BLaER1 treated with 17β-estradiol and CSF1 and Interleukin-3, amounts not matched to agents 10 nM and 100 nM (cell line): ENCODE results near the gene SNF8.

Experiments
- H3K27ac ChIP-seq, 11 experiments: shearing (Covaris generic); formaldehyde crosslinking; 2 replicates each; pipeline ENCODE4 v1.8.1; 2022
- H3K27me3 ChIP-seq, 11 experiments: shearing (Covaris generic); formaldehyde crosslinking; 2 replicates each; pipeline ENCODE4 v1.8.1; 2022
- H3K36me3 ChIP-seq, 11 experiments: shearing (Covaris generic); formaldehyde crosslinking; 2 replicates each; pipeline ENCODE4 v1.8.1; 2022
- H3K4me1 ChIP-seq, 10 experiments: shearing (Covaris generic); formaldehyde crosslinking; 2 replicates each; pipeline ENCODE4 v1.8.1; 2022
- H3K4me2 ChIP-seq, 11 experiments: shearing (Covaris generic); formaldehyde crosslinking; 2 replicates each; pipeline ENCODE4 v1.8.1; 2022
- H3K4me3 ChIP-seq, 10 experiments: shearing (Covaris generic); formaldehyde crosslinking; 2 replicates each; pipeline ENCODE4 v1.8.1; 2022
- H3K9ac ChIP-seq, 11 experiments: shearing (Covaris generic); formaldehyde crosslinking; 2 replicates each; pipeline ENCODE4 v1.8.1; 2022
- H3K9me3 ChIP-seq, 11 experiments: shearing (Covaris generic); formaldehyde crosslinking; replicated peaks in 1 of 11; 2 replicates each; pipeline ENCODE4 v1.8.1; 2022
- H4K20me1 ChIP-seq, 11 experiments: shearing (Covaris generic); formaldehyde crosslinking; 2 replicates each; pipeline ENCODE4 v1.8.1; 2022
- Cebpa-rat ChIP-seq, 11 experiments: shearing (Covaris generic); IDR thresholded peaks; 2 replicates each; pipeline ENCODE4 v1.8.1; 2022

SNF8 gene

DNA sequence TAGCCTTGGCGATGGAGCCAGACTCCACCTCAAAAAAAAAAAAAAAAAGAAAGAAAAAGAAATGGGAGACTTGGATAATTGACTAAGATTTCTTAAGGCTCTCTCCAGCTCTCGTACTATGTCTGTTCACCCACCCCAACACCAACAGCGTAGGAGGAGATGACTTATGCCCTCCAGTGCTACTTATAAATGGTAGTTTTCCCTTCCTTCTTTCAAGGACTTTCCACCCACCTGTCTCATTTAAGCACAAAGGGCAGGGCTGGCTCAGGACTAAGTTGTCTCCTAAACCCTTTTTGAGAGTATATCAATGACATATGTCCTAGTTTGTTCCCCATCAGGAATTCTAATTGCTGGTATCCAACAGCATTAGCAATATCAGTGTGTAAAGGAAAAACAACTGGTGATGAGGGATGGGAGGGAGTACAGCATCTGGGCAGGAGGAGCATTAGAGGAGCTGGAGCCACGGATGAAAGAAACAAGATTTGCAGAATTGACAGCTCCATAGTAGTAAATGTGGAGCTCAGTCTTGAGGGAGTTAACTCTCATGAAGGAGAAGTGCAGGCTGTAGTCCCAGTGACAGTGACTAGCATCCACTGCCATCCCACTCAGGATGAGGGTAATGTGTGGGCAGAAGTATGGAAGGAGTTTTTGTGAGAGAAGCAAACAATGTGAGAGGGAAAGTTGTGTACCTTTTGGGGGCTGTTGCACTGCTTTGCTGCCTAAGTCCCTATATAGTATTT, 19.2 kb downstream of the SNF8 start:
- 0 out of 22 replicates have a peak overlapping the region, but pooled peaks of 1 of the 11 experiments have one; percentile 1 for H3K9ac ChIP-seq
- no peak overlapping the region for H3K4me3 ChIP-seq
- H3K27me3 ChIP-seq: no peaks in the 10 kb centered on the region
- H3K9me3 ChIP-seq: no peaks in the 10 kb centered on the region
- H3K36me3 ChIP-seq: peaks cover 100% of the 10 kb centered on the region in 11 experiments
- no peak overlapping the region for H3K27ac ChIP-seq
- no peak for TF ChIP-seq Cebpa-rat (IDR thresholded peaks at IDR 0.05)
- H3K4me2 ChIP-seq: no peak overlapping the region
- H4K20me1 ChIP-seq: peaks cover 35 to 100% (median 89%) of the 10 kb centered on the region in 11 experiments
- H3K4me1 ChIP-seq: peaks cover 4 to 39% (median 22%) of the 10 kb centered on the region in 10 experiments; a peak in 18 of 20 replicates

DNA sequence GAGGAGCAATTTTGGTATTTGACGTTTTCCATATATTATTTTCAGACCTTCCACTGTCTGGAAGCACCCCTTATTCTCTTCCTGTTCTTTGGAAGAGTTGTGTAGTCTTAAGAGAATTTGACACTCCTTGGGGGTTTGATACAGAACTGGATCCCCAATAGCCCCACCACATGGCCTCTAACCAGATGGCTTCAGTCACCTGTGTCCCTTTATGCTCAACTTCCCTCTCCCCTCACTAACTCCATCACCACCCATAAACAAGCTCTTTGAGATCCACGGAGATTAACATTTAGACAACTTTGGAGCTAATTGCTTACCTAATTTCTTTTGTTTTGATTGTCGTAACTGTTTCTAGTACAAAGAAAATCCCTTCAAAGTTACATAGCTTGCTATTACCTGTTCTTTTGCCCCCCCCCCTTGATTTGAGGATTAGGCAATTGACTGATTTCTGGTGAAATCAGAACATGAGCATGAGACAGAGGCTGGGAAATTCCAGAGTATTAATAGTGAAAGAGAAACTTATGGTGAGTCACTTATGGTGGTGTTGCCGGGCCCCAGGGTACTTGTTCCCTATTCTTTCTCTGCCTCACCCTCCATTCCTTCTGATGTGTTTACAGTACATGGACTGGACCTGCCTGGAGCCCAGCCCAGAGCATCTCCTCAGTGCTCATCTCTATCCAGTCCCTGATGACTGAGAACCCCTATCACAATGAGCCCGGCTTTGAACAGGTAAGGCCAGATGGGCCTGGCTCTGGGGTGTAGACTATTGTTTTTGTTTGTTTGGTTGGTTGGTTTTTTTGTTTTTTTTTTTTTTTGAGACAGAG, 29.0 kb downstream of the SNF8 start:
- Histone ChIP-seq H3K9me3 (no peaks in the 10 kb centered on the region), H3K9ac (peak overlapping the region in 10 of 11 experiments; percentile 39 to 78 (median 62); a peak in 18 of 22 replicates), H3K4me1 (peaks cover 6 to 79% (median 42%) of the 10 kb centered on the region in 10 experiments), H3K4me3 (peak overlapping the region in 2 of 10 experiments; percentile 14 to 28; a peak in 3 of 20 replicates), H3K4me2 (peak overlapping the region in 8 of 11 experiments; percentile 45 to 88 (median 70); a peak in 16 of 22 replicates), H3K27ac (peak overlapping the region; percentile 20 to 96 (median 82)), H3K36me3 (peaks cover 83 to 100% (median 99%) of the 10 kb centered on the region in 11 experiments), H3K27me3 (no peaks in the 10 kb centered on the region), H4K20me1 (peaks cover 53 to 100% (median 77%) of the 10 kb centered on the region in 11 experiments)
- TF ChIP-seq Cebpa-rat (IDR thresholded peaks at IDR 0.05): peak in 8 of 11 experiments; percentile 17 to 84 (median 62); a peak in 10 of 22 replicates

DNA sequence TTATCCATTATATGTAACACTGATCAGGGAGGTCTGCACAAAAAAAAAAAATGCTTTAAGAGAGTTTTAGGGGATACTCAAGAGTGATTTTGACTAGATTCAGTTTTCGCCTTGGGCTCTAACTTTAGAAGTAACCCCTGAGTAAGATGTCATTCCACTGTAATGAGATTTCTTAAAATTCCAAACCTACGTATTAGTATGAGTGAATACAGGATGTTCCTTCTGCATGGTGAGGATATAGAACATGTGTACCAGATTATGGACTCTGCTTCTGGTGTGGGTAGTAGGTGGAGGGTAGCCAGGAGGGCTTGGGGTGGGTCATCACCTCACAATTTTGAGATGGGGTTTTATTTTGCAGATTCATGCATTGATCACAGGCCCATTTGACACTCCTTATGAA, 32.2 kb downstream of the SNF8 start:
- Histone ChIP-seq H3K4me1 (peaks cover 26 to 83% (median 58%) of the 10 kb centered on the region in 10 experiments), H3K27ac (peak overlapping the region in 2 of 11 experiments; percentile 3 to 96; a peak in 2 of 22 replicates), H3K4me3 (no peak overlapping the region), H3K9ac (no peak overlapping the region), H3K27me3 (no peaks in the 10 kb centered on the region), H4K20me1 (peaks cover 51 to 85% (median 83%) of the 10 kb centered on the region in 11 experiments), H3K9me3 (no peaks in the 10 kb centered on the region), H3K36me3 (peaks cover 53 to 80% (median 75%) of the 10 kb centered on the region in 11 experiments), H3K4me2 (peak overlapping the region in 3 of 11 experiments; percentile 80 to 94 (median 88); a peak in 5 of 22 replicates)
- TF ChIP-seq Cebpa-rat (IDR thresholded peaks at IDR 0.05): no peak

DNA sequence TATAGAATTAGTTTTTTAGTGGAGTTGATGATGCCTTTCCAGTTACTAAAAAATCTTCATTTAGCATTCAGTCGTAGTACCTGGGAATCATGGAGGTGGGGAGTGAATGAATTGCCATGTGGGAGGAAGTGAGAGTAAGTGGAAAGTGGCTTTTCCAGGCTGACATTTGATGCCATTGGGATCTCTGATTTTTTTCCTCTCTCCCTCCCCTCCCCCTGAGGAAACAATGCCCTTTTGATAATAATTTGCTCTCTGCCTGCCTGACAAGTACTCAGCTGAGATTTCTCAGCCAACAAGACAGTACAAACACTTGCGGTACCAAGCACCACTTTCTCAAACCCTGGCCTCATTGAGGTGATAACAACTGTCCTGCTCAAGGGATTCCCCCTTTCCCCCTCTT, 34.3 kb downstream of the SNF8 start:
- H3K27me3 ChIP-seq: no peaks in the 10 kb centered on the region
- no peaks in the 10 kb centered on the region for H3K9me3 ChIP-seq
- peak overlapping the region in 9 of 10 experiments; percentile 85 to 98 (median 90); a peak in 13 of 20 replicates for H3K4me3 ChIP-seq
- peaks cover 38 to 59% (median 54%) of the 10 kb centered on the region in 11 experiments for H3K36me3 ChIP-seq
- peak overlapping the region in 4 of 11 experiments; percentile 10 to 99 (median 54); a peak in 6 of 22 replicates for H3K27ac ChIP-seq
- H3K4me1 ChIP-seq: peaks cover 30 to 82% (median 61%) of the 10 kb centered on the region in 10 experiments
- H3K9ac ChIP-seq: peak overlapping the region in 7 of 11 experiments; percentile 6 to 100 (median 99); a peak in 8 of 22 replicates
- H4K20me1 ChIP-seq: peaks cover 45 to 64% (median 63%) of the 10 kb centered on the region in 11 experiments
- TF ChIP-seq Cebpa-rat (IDR thresholded peaks at IDR 0.05): no peak
- peak overlapping the region; percentile 77 to 94 (median 90) for H3K4me2 ChIP-seq

DNA sequence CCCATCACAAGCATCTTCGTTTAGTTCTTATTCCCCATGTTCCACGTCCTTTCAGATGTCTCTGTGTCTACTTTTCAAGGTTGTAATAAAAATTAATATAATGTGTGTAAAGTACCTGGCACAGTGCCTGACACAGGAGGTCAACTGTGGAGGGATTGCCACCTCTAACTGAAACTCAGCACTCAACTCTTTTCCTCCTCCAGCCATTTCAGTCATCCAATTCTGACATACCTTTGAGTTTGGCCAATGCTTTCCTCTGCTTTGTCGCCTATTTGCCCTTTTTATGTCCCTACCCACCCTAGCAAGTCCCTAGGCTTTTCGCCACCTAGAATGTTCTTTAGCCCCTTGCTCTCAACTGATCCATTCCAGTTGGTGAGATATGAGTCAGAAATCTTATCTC, 34.9 kb downstream of the SNF8 start:
- no peak for TF ChIP-seq Cebpa-rat (IDR thresholded peaks at IDR 0.05)
- H3K4me3 ChIP-seq: peak overlapping the region; percentile 85 to 98 (median 91); a peak in 19 of 20 replicates
- peaks cover 30 to 76% (median 55%) of the 10 kb centered on the region in 10 experiments for H3K4me1 ChIP-seq
- no peaks in the 10 kb centered on the region for H3K9me3 ChIP-seq
- H3K4me2 ChIP-seq: peak overlapping the region; percentile 77 to 94 (median 90)
- peaks cover 38 to 53% (median 51%) of the 10 kb centered on the region in 11 experiments for H3K36me3 ChIP-seq
- H3K9ac ChIP-seq: peak overlapping the region; percentile 99 to 100 (median 99); a peak in 21 of 22 replicates
- H3K27ac ChIP-seq: peak overlapping the region in 10 of 11 experiments; percentile 99 to 100 (median 99); a peak in 15 of 22 replicates
- peaks cover 45 to 58% (median 57%) of the 10 kb centered on the region in 11 experiments for H4K20me1 ChIP-seq
- no peaks in the 10 kb centered on the region for H3K27me3 ChIP-seq

DNA sequence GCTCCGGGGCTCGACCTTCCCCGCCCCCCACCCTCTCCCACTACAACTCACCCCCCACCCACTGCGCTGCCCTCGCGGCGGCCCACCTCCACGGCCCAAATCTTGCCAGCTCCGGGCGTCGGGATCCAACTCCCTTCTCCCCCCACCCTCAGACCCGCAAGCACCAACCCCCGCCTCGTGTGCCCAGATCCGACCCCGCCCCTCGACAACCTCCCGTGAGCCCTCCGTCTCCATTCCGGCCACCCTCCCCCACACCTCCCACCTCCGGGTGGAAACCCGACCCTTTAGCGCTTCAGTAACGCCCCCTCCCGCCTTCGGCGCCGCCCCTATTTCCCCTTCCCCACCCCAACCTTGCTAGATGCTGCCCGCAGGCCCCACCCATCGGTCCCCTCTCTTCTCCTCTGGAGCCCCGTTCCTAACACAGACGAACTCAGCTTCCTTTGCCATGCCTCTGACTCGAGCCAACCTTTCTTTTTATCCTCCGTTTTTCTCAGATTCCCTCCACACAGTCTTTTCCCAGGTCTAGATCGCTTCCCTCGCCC, 35.7 kb downstream of the SNF8 start:
- Histone ChIP-seq H3K4me3 (peak overlapping the region; percentile 85 to 98 (median 91)), H3K9me3 (no peaks in the 10 kb centered on the region), H3K27me3 (no peaks in the 10 kb centered on the region), H3K36me3 (peaks cover 33 to 44% (median 43%) of the 10 kb centered on the region in 11 experiments), H3K27ac (peak overlapping the region; percentile 98 to 100 (median 99)), H3K4me2 (peak overlapping the region; percentile 77 to 94 (median 90)), H3K4me1 (peaks cover 30 to 68% (median 48%) of the 10 kb centered on the region in 10 experiments), H4K20me1 (peaks cover 43 to 50% (median 49%) of the 10 kb centered on the region in 11 experiments), H3K9ac (peak overlapping the region; percentile 99 to 100 (median 99))
- TF ChIP-seq Cebpa-rat (IDR thresholded peaks at IDR 0.05): no peak

DNA sequence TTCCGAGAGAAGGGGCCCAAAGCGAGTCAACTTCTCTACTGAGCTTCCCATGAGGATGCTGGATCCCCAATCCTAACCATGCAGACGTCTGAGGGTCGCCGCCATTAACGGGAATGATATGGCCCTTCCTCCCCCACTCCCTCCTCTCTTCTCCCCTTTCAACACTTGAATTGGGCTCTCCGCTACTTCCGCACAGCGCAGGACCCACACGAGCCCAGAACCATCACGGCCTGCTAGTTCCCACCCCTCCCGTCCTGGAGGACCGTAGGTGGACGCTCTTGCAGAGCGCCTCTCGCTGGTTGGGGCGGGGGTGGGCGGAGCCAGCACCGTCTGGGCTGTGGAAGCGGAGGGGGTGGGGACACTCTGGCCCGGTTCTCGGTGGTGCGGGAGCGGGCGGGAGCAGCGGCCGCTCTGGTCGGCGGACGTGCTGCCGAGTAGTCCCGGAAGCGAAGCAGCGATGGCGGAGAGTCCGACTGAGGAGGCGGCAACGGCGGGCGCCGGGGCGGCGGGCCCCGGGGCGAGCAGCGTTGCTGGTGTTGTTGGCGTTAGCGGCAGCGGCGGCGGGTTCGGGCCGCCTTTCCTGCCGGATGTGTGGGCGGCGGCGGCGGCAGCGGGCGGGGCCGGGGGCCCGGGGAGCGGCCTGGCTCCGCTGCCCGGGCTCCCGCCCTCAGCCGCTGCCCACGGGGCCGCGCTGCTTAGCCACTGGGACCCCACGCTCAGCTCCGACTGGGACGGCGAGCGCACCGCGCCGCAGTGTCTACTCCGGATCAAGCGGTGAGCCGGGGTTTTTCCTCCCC, 36.4 kb downstream of the SNF8 start, which contains the start of gene UBE2Z:
Gene UBE2Z (plus strand): TSS at position 361 of the 797 bp plus-strand sequence. CDS start 97 bp downstream, at position 458.
- peaks cover 26 to 37% (median 36%) of the 10 kb centered on the region in 11 experiments for H3K36me3 ChIP-seq
- H3K27me3 ChIP-seq: no peaks in the 10 kb centered on the region
- peak within 1 kb of the TSS; percentile 85 to 98 (median 91) for H3K4me3 ChIP-seq
- peak within 1 kb of the TSS; percentile 99 to 100 (median 99) for H3K9ac ChIP-seq
- H4K20me1 ChIP-seq: peaks cover 37 to 43% (median 42%) of the 10 kb centered on the region in 11 experiments
- H3K4me2 ChIP-seq: peak within 1 kb of the TSS; percentile 77 to 96 (median 90)
- TF ChIP-seq Cebpa-rat (IDR thresholded peaks at IDR 0.05): no peak
- H3K9me3 ChIP-seq: no peaks in the 10 kb centered on the region
- H3K27ac ChIP-seq: peak within 1 kb of the TSS; percentile 98 to 100 (median 99)
- peaks cover 30 to 61% (median 45%) of the 10 kb centered on the region in 10 experiments for H3K4me1 ChIP-seq
